Nephron (organoid): Measurements from ENCODE around the gene PGLYRP4.

Experiments
- H3K27ac Mint-ChIP-seq, 3 experiments: 2 replicates each; pipeline ENCODE4 v1.8.0; 2020; ENCODE audit warnings: mixed read lengths in 3 of 3, mild to moderate bottlenecking in 2 of 3, moderate library complexity in 1 of 3
- H3K27me3 Mint-ChIP-seq: 2 replicates; pipeline ENCODE4 v1.8.0; 2021; ENCODE audit warnings: low read depth, mild to moderate bottlenecking, moderate library complexity, mixed read lengths
- H3K36me3 Mint-ChIP-seq: 2 replicates; pipeline ENCODE4 v1.8.0; 2020; ENCODE audit warnings: low read depth, mixed read lengths
- H3K4me1 Mint-ChIP-seq: 2 replicates; pipeline ENCODE4 v1.8.0; 2020; ENCODE audit warnings: mixed read lengths
- H3K4me3 Mint-ChIP-seq, 3 experiments: 2 replicates each; pipeline ENCODE4 v1.8.0; 2020; ENCODE audit warnings: mild to moderate bottlenecking in 3 of 3, mixed read lengths in 3 of 3, moderate library complexity in 2 of 3
- H3K9me3 Mint-ChIP-seq: 2 replicates; pipeline ENCODE4 v1.8.0; 2020; ENCODE audit warnings: mixed read lengths
- TF ChIP-seq, protein P1 (sequence below), 3 experiments: fragments of 200-600 bp; sonication (generic); IDR thresholded peaks; one replicate each; pipeline ENCODE4 v1.5.0; 2021; ENCODE audit warnings: antibody characterized with exemption in 3 of 3; ENCODE audit not compliant: unreplicated experiment in 3 of 3

Gene PGLYRP4

GRCh38 chr1:153360592-153361479 lies 12.2 kb upstream of the PGLYRP4 start:
- Mint-ChIP-seq H3K27ac (peak overlapping the region in 1 of 3 experiments; percentile 68), H3K4me1 (no peaks in the 10 kb centered on the region), H3K27me3 (peaks cover 9% of the 10 kb centered on the region), H3K9me3 (no peaks in the 10 kb centered on the region), H3K4me3 (no peak overlapping the region), H3K36me3 (no peaks in the 10 kb centered on the region)
- TF ChIP-seq, protein P1, sequence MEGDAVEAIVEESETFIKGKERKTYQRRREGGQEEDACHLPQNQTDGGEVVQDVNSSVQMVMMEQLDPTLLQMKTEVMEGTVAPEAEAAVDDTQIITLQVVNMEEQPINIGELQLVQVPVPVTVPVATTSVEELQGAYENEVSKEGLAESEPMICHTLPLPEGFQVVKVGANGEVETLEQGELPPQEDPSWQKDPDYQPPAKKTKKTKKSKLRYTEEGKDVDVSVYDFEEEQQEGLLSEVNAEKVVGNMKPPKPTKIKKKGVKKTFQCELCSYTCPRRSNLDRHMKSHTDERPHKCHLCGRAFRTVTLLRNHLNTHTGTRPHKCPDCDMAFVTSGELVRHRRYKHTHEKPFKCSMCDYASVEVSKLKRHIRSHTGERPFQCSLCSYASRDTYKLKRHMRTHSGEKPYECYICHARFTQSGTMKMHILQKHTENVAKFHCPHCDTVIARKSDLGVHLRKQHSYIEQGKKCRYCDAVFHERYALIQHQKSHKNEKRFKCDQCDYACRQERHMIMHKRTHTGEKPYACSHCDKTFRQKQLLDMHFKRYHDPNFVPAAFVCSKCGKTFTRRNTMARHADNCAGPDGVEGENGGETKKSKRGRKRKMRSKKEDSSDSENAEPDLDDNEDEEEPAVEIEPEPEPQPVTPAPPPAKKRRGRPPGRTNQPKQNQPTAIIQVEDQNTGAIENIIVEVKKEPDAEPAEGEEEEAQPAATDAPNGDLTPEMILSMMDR (IDR thresholded peaks at IDR 0.05; ENCODE audit: unreplicated experiment in 3 of 3): no peak

- peak overlapping the region in 1 of 3 experiments; percentile 46 for H3K27ac Mint-ChIP-seq
- no peaks in the 10 kb centered on the region for H3K4me1 Mint-ChIP-seq
- TF ChIP-seq, protein P1 (IDR thresholded peaks at IDR 0.05; ENCODE audit: unreplicated experiment in 3 of 3): no peak
Observed at GRCh38 chr1:153360190-153360589, 11.5 kb upstream of the PGLYRP4 start.

DNA sequence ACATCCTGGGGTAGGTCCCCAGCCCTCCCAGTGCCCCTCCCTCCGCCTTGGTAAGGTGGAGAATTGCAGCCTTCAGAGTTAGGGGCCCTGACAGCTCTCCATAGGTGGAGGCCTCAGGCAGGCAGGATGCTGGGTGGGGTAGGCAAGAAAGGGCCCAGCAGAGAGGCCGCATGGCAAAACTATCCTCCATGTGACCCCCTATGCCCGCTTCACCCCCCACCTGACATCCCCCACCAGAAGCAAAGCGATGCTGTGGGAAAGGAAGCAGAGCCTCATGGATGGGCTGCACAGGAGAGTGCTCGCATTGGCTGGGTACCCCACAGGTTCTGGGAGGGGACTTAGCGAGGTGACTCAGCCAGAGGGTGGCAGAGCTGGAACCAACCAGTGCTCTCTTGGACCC lies 10.6 kb upstream of the PGLYRP4 start:
- no peaks in the 10 kb centered on the region for H3K9me3 Mint-ChIP-seq
- no peak overlapping the region for H3K27ac Mint-ChIP-seq
- H3K36me3 Mint-ChIP-seq: no peaks in the 10 kb centered on the region

More at GRCh38 chr1:153360190-153360589, 11.5 kb upstream of the PGLYRP4 start:
- H3K9me3 Mint-ChIP-seq: no peaks in the 10 kb centered on the region
- no peaks in the 10 kb centered on the region for H3K36me3 Mint-ChIP-seq
- no peak overlapping the region for H3K4me3 Mint-ChIP-seq
- H3K27me3 Mint-ChIP-seq: peaks cover 9% of the 10 kb centered on the region

GRCh38 chr1:153358691-153358975 lies 10.0 kb upstream of the PGLYRP4 start:
- H3K27me3 Mint-ChIP-seq: peaks cover 5% of the 10 kb centered on the region
- H3K4me1 Mint-ChIP-seq: no peaks in the 10 kb centered on the region
- no peak overlapping the region for H3K27ac Mint-ChIP-seq
- H3K36me3 Mint-ChIP-seq: no peaks in the 10 kb centered on the region
- H3K4me3 Mint-ChIP-seq: no peak overlapping the region
- no peaks in the 10 kb centered on the region for H3K9me3 Mint-ChIP-seq
- TF ChIP-seq, protein P1 (IDR thresholded peaks at IDR 0.05; ENCODE audit: unreplicated experiment in 3 of 3): no peak

More for the DNA sequence above, 10.6 kb upstream of the PGLYRP4 start:
- H3K4me1 Mint-ChIP-seq: no peaks in the 10 kb centered on the region
- no peak overlapping the region for H3K4me3 Mint-ChIP-seq
- TF ChIP-seq, protein P1 (IDR thresholded peaks at IDR 0.05; ENCODE audit: unreplicated experiment in 3 of 3): no peak
- peaks cover 5% of the 10 kb centered on the region for H3K27me3 Mint-ChIP-seq

DNA sequence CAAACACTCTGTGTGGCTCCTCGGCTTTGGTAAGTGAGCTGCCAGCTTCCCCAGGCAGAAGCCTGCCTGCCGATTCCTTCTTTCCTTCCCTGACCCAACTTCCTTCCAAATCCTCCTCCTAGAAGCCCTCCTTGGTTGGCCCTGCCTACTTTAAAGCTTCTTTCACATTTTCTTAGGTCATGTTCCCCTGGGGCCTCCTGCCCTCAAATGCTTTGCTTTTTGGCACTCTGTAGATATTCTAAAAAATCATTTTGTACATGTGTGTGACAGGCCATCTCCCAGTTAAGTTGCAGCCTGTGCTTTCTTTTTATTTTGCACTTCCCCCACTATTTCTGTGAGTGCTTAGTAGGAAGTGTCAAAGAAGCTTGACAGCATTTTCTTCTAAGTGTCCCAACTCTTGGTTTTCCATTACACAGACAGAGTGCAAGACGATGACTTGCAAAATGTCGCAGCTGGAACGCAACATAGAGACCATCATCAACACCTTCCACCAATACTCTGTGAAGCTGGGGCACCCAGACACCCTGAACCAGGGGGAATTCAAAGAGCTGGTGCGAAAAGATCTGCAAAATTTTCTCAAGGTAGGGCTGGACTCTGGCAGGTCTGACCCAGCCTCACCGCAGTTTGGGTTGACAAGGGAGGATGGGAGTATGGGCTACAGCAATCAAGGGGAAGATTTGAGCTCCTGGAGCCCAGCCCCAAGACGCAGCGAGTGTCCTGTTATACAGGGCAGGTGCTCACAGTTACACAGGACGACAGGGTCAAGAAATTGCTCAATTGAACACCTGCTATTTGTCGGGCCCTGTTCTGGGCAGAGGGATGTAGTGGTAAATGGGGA lies 9.4 kb upstream of the PGLYRP4 start, which contains the start of gene S100A9:
Gene S100A9 (plus strand): TSS at position 2 of the 838 bp plus-strand sequence. CDS start 430 bp downstream, at position 432.
- no peaks in the 10 kb centered on the region for H3K4me1 Mint-ChIP-seq
- TF ChIP-seq, protein P1 (IDR thresholded peaks at IDR 0.05; ENCODE audit: unreplicated experiment in 3 of 3): no peak
- peaks cover 5% of the 10 kb centered on the region for H3K27me3 Mint-ChIP-seq
- no peaks in the 10 kb centered on the region for H3K36me3 Mint-ChIP-seq
- H3K9me3 Mint-ChIP-seq: no peaks in the 10 kb centered on the region
- H3K4me3 Mint-ChIP-seq: no peak within 1 kb of the TSS
- no peak within 1 kb of the TSS for H3K27ac Mint-ChIP-seq
